NB4 (cell line): Measurements from ENCODE around the gene MAPK1.

Experiments
- MAX ChIP-seq: IDR thresholded peaks from 2 replicates; pipeline ENCODE4 v1.6.1; 2011; ENCODE audit warnings: low read depth, low read length
- POLR2A ChIP-seq: IDR thresholded peaks from 2 replicates; pipeline ENCODE4 v1.6.1; 2011; ENCODE audit warnings: mild to moderate bottlenecking; ENCODE audit not compliant: insufficient read length; ENCODE audit errors: extremely low read depth
- TF ChIP-seq, protein P1 (sequence below): IDR thresholded peaks from one replicate; pipeline ENCODE4 v1.5.1; 2012; ENCODE audit warnings: low read depth, low read length

DNA sequence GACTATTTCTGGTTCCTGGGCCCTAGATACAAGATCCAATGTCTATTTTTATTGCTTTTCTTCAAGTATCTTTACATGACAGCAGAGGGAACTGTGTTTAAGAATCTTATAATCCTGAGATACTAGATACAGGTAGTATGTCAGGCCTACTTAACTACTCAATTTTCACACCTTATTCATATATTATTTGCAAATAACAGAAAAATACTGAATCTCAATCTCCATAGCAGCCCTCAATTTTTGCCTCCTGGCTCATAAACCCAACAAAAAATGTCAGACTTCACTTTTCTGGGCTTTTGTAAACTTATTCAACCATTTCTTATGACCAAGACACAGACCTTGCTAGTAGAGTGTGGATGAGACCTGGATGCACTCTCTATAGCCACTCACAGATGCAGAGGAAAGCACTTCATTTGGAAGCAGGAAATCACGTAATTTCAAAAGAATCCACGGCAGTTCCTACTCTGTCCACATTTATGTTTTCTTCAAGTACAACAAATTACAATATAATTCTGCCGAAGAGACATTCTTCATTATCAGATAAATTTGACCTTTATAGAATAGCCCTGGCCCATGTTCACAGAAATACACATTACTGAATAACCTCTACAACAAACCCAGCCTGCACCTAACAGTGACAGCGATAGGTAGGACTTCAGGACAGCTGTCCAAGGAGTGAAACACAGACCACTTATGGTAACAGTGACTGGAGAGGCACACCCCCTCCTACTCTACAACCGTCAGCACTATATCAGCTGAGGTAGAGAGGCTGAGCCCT lies 69.8 kb downstream of the MAPK1 start:
- TF ChIP-seq, protein P1, sequence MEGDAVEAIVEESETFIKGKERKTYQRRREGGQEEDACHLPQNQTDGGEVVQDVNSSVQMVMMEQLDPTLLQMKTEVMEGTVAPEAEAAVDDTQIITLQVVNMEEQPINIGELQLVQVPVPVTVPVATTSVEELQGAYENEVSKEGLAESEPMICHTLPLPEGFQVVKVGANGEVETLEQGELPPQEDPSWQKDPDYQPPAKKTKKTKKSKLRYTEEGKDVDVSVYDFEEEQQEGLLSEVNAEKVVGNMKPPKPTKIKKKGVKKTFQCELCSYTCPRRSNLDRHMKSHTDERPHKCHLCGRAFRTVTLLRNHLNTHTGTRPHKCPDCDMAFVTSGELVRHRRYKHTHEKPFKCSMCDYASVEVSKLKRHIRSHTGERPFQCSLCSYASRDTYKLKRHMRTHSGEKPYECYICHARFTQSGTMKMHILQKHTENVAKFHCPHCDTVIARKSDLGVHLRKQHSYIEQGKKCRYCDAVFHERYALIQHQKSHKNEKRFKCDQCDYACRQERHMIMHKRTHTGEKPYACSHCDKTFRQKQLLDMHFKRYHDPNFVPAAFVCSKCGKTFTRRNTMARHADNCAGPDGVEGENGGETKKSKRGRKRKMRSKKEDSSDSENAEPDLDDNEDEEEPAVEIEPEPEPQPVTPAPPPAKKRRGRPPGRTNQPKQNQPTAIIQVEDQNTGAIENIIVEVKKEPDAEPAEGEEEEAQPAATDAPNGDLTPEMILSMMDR = no peak
- TF ChIP-seq POLR2A (no peak), MAX (no peak)
